ENCODE data around the gene RASSF4.

DNA sequence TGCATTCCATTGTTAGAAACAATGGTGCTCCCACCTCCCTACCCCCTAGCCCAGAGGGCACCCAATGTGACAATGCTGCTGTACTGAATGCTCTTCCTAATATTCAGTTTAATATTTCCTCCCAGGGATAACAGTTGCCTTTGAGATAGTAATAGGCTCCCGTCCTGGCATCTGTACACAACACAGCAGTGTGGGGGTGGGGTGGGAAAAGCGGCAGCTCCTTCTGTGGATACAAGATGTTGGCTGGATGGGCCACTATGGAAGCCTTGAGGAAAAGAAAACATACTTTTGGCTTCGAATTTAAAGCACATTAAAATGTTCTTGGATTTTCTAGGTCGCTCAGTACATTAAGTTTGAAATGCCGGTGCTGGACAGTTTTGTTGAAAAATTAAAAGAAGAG is 32.0 kb downstream of the RASSF4 start:
- TF ChIP-seq, protein P1, sequence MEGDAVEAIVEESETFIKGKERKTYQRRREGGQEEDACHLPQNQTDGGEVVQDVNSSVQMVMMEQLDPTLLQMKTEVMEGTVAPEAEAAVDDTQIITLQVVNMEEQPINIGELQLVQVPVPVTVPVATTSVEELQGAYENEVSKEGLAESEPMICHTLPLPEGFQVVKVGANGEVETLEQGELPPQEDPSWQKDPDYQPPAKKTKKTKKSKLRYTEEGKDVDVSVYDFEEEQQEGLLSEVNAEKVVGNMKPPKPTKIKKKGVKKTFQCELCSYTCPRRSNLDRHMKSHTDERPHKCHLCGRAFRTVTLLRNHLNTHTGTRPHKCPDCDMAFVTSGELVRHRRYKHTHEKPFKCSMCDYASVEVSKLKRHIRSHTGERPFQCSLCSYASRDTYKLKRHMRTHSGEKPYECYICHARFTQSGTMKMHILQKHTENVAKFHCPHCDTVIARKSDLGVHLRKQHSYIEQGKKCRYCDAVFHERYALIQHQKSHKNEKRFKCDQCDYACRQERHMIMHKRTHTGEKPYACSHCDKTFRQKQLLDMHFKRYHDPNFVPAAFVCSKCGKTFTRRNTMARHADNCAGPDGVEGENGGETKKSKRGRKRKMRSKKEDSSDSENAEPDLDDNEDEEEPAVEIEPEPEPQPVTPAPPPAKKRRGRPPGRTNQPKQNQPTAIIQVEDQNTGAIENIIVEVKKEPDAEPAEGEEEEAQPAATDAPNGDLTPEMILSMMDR (tag by site-specific recombination; IDR thresholded peaks at IDR 0.05), result no peak
- no peak for TF ChIP-seq ZNF221 (tag by site-specific recombination; IDR thresholded peaks at IDR 0.05; ENCODE audit: borderline replicate concordance)
- no peak for TF ChIP-seq ZNF777 (tag by site-specific recombination; IDR thresholded peaks at IDR 0.05; ENCODE audit: borderline replicate concordance)
